ENCODE data around the gene SIRPG.

The SIRPG gene

DNA sequence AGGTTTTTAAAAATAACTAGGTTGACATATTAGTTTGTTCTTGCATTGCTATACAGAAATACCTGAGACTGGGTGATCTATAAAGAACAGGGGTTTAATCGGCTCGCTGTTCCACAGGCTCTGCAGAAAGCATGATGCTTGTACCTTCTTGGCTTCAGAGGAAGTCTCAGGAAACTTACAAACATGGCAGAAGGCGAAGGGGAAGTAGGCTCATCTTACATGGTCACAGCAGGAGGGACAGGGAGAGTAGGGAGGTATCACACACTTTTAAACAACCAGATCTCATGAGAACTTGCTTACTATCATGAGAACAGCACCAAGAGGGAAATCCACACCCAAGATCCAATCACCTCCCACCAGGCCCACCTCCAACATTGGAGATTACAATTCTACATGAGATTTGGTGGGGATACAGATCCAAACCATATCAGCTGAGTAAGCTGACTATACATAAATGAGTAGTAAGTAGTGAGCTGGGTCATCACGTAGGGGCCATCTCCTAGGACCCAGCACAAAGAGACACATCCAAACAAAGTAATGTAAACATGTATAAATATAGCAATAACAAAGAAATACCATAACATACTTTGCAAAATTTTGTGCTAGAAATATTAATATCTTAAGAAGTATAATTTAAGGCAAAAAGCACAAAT lies 31.4 kb upstream of the SIRPG start:
- H3K4me3 ChIP-seq (ENCODE audit: low read length): no peak overlapping the region
- no peaks in the 10 kb centered on the region for H3K4me1 ChIP-seq (ENCODE audit: control insufficient read depth, low read depth, low read length)
- no peak overlapping the region for H3K27ac ChIP-seq (ENCODE audit: low read length)
- no peak overlapping the region for H3K9ac ChIP-seq (ENCODE audit: low read length)
- no peaks in the 10 kb centered on the region for H3K9me3 ChIP-seq (ENCODE audit: control insufficient read depth, low read depth, low read length)
- no peaks in the 10 kb centered on the region for H3K27me3 ChIP-seq (ENCODE audit: control insufficient read depth, insufficient read depth, low read length)
- H3K36me3 ChIP-seq (ENCODE audit: control insufficient read depth, low read depth, low read length): no peaks in the 10 kb centered on the region

- Histone ChIP-seq H3K27me3 (ENCODE audit: control insufficient read depth, insufficient read depth, low read length) (no peaks in the 10 kb centered on the region), H3K9me3 (ENCODE audit: control insufficient read depth, low read depth, low read length) (no peaks in the 10 kb centered on the region), H3K9ac (ENCODE audit: low read length) (no peak overlapping the region), H3K36me3 (ENCODE audit: control insufficient read depth, low read depth, low read length) (no peaks in the 10 kb centered on the region), H3K27ac (ENCODE audit: low read length) (no peak overlapping the region), H3K4me3 (ENCODE audit: low read length) (no peak overlapping the region), H3K4me1 (ENCODE audit: control insufficient read depth, low read depth, low read length) (no peaks in the 10 kb centered on the region)
These were observed 29.5 kb upstream of the SIRPG start for GRCh38 chr20:1687053-1687452.

- Histone ChIP-seq H3K4me1 (ENCODE audit: control insufficient read depth, low read depth, low read length) (no peaks in the 10 kb centered on the region), H3K9me3 (ENCODE audit: control insufficient read depth, low read depth, low read length) (no peaks in the 10 kb centered on the region), H3K36me3 (ENCODE audit: control insufficient read depth, low read depth, low read length) (no peaks in the 10 kb centered on the region), H3K27me3 (ENCODE audit: control insufficient read depth, insufficient read depth, low read length) (no peaks in the 10 kb centered on the region), H3K4me3 (ENCODE audit: low read length) (no peak overlapping the region), H3K27ac (ENCODE audit: low read length) (no peak overlapping the region), H3K9ac (ENCODE audit: low read length) (no peak overlapping the region)
These were observed 28.7 kb upstream of the SIRPG start for GRCh38 chr20:1686151-1686748.

GRCh38 chr20:1685304-1686052 lies 27.9 kb upstream of the SIRPG start:
- Histone ChIP-seq H3K27me3 (ENCODE audit: control insufficient read depth, insufficient read depth, low read length) (no peaks in the 10 kb centered on the region), H3K9me3 (ENCODE audit: control insufficient read depth, low read depth, low read length) (no peaks in the 10 kb centered on the region), H3K4me3 (ENCODE audit: low read length) (no peak overlapping the region), H3K27ac (ENCODE audit: low read length) (no peak overlapping the region), H3K9ac (ENCODE audit: low read length) (no peak overlapping the region), H3K4me1 (ENCODE audit: control insufficient read depth, low read depth, low read length) (no peaks in the 10 kb centered on the region), H3K36me3 (ENCODE audit: control insufficient read depth, low read depth, low read length) (no peaks in the 10 kb centered on the region)

GRCh38 chr20:1684872-1685271 lies 27.3 kb upstream of the SIRPG start:
- no peaks in the 10 kb centered on the region for H3K36me3 ChIP-seq (ENCODE audit: control insufficient read depth, low read depth, low read length)
- no peak overlapping the region for H3K9ac ChIP-seq (ENCODE audit: low read length)
- no peaks in the 10 kb centered on the region for H3K4me1 ChIP-seq (ENCODE audit: control insufficient read depth, low read depth, low read length)
- H3K27me3 ChIP-seq (ENCODE audit: control insufficient read depth, insufficient read depth, low read length): no peaks in the 10 kb centered on the region
- no peak overlapping the region for H3K27ac ChIP-seq (ENCODE audit: low read length)
- H3K4me3 ChIP-seq (ENCODE audit: low read length): no peak overlapping the region
- no peaks in the 10 kb centered on the region for H3K9me3 ChIP-seq (ENCODE audit: control insufficient read depth, low read depth, low read length)

GRCh38 chr20:1676650-1677049 lies 19.1 kb upstream of the SIRPG start:
- peaks cover 17% of the 10 kb centered on the region for H3K27me3 ChIP-seq (ENCODE audit: control insufficient read depth, insufficient read depth, low read length)
- no peak overlapping the region for H3K9ac ChIP-seq (ENCODE audit: low read length)
- H3K27ac ChIP-seq (ENCODE audit: low read length): no peak overlapping the region
- peaks cover 4% of the 10 kb centered on the region for H3K4me1 ChIP-seq (ENCODE audit: control insufficient read depth, low read depth, low read length)
- no peak overlapping the region for H3K4me3 ChIP-seq (ENCODE audit: low read length)
- no peaks in the 10 kb centered on the region for H3K36me3 ChIP-seq (ENCODE audit: control insufficient read depth, low read depth, low read length)
- no peaks in the 10 kb centered on the region for H3K9me3 ChIP-seq (ENCODE audit: control insufficient read depth, low read depth, low read length)

DNA sequence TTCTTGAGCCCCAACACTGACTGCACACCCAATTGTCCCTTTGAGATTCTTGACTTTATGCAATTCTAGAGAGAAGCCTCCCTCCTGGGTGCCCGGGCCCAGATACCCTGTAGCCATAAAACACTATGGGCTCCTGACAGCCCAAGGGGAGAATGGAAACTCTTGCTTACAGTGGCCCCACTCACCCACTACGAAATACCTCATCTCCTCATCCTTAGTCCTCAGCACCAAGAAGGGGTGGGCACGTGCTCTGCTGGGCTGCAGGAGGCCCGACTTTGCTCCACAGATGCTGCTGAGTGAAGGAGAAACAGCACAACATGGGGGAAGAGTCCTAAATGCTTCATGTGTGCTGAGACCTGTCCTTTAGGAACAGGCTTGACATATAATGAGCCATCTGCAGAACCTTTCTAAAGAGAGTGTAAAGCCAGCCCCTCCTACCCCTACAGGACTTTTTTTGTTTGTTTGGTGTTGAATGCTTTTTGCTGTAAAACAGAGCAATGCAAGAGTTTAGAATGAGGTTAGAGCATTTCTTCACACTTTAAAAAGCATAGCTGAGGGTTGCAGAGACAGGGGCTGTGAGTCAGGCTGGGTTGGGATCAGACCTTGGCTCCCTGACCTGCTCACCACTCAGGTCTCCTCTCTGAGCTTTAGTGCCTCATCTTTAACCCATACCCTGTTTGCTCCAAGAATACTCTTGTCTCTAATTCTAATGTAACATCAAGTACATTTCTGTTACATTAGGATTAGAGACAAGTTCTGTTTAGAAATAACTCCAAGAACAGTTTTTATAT lies 17.6 kb upstream of the SIRPG start:
- H3K9ac ChIP-seq (ENCODE audit: low read length): no peak overlapping the region
- peaks cover 17% of the 10 kb centered on the region for H3K27me3 ChIP-seq (ENCODE audit: control insufficient read depth, insufficient read depth, low read length)
- no peaks in the 10 kb centered on the region for H3K36me3 ChIP-seq (ENCODE audit: control insufficient read depth, low read depth, low read length)
- no peak overlapping the region for H3K27ac ChIP-seq (ENCODE audit: low read length)
- H3K9me3 ChIP-seq (ENCODE audit: control insufficient read depth, low read depth, low read length): no peaks in the 10 kb centered on the region
- no peak overlapping the region for H3K4me3 ChIP-seq (ENCODE audit: low read length)
- peaks cover 4% of the 10 kb centered on the region for H3K4me1 ChIP-seq (ENCODE audit: control insufficient read depth, low read depth, low read length)

DNA sequence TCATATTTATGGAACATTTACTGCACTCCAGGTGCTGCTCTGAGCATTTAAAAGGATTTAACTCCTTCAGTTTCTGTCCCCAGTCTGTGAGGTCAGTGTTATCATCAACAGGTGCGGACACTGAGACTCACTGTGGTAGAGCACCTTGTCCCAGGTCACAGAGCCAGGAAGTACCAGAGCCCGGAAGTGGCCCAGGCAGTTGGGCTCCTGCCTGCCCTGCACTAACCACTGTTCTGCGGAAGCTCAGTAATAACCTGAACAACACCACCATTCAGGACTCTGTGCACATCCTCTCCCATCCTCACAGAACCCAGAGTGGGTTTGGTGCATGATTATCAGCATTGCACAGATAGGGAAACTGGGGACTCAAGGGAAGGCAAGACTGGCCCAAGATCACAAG lies 16.8 kb upstream of the SIRPG start:
- Histone ChIP-seq H3K4me1 (ENCODE audit: control insufficient read depth, low read depth, low read length) (peaks cover 4% of the 10 kb centered on the region), H3K27ac (ENCODE audit: low read length) (no peak overlapping the region), H3K27me3 (ENCODE audit: control insufficient read depth, insufficient read depth, low read length) (peaks cover 17% of the 10 kb centered on the region), H3K4me3 (ENCODE audit: low read length) (no peak overlapping the region), H3K9me3 (ENCODE audit: control insufficient read depth, low read depth, low read length) (no peaks in the 10 kb centered on the region), H3K36me3 (ENCODE audit: control insufficient read depth, low read depth, low read length) (no peaks in the 10 kb centered on the region), H3K9ac (ENCODE audit: low read length) (no peak overlapping the region)

DNA sequence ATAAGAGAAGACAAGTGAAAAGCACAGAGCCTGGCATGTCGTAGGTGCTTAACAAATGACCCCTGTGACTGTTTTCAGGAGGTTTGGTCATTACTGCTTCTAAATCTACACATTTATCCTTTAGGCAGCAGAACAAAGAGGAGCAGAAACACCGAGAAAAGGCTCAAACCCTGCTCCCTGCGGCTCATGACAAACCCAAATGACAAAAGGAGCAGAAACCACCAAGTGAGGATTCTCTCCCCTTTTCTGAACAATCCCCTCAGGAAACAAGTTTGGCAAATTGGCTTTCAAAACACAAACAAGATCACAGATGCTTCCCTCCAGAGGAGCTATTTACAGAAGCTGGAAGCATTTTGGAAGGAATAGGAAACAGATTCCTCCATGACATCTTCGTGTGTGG lies 15.8 kb upstream of the SIRPG start:
- no peak overlapping the region for H3K9ac ChIP-seq (ENCODE audit: low read length)
- peaks cover 4% of the 10 kb centered on the region for H3K4me1 ChIP-seq (ENCODE audit: control insufficient read depth, low read depth, low read length)
- no peaks in the 10 kb centered on the region for H3K36me3 ChIP-seq (ENCODE audit: control insufficient read depth, low read depth, low read length)
- no peak overlapping the region for H3K27ac ChIP-seq (ENCODE audit: low read length)
- H3K9me3 ChIP-seq (ENCODE audit: control insufficient read depth, low read depth, low read length): no peaks in the 10 kb centered on the region
- H3K27me3 ChIP-seq (ENCODE audit: control insufficient read depth, insufficient read depth, low read length): peaks cover 17% of the 10 kb centered on the region
- no peak overlapping the region for H3K4me3 ChIP-seq (ENCODE audit: low read length)

- H3K9me3 ChIP-seq (ENCODE audit: control insufficient read depth, low read depth, low read length): no peaks in the 10 kb centered on the region
- no peak overlapping the region for H3K9ac ChIP-seq (ENCODE audit: low read length)
- H3K27ac ChIP-seq (ENCODE audit: low read length): no peak overlapping the region
- H3K4me3 ChIP-seq (ENCODE audit: low read length): no peak overlapping the region
- H3K4me1 ChIP-seq (ENCODE audit: control insufficient read depth, low read depth, low read length): peaks cover 4% of the 10 kb centered on the region
- H3K27me3 ChIP-seq (ENCODE audit: control insufficient read depth, insufficient read depth, low read length): peaks cover 17% of the 10 kb centered on the region
- H3K36me3 ChIP-seq (ENCODE audit: control insufficient read depth, low read depth, low read length): no peaks in the 10 kb centered on the region
These were observed 15.1 kb upstream of the SIRPG start for GRCh38 chr20:1672728-1673127.

DNA sequence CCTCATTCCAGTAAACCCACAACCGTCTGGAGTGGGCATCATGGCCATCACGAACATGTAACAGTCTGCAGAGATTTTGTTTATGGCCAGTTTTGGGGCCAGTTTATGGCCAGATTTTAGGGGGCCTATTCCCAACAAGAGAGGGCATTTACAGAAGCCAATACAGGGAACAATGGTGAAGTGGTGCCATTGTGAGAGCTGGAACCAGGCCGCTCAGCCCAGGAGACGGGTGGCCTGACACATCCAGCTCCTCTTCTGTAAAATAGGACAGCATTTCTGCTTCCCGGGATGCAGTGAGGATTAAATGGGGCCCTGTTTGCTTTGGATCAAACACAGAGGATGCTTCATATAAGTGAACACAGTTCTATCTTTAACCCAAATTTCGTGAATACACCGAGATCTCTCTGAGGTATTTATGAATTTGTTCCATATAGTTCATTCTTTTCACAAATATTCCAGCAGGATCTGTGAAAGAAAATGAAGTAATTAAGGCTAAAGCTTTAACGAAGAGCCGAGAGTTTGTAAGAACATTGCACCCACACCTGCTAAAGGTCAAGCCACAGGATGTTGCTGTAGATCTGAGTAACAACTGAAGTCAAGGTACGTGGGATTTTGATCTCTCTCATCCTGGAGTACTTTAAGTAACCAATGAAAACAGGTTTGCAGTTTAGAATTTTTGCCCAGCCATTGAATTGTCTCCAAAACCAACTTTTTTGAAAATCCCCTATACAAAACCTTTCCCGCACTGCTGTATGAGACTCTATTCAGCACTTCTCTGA lies 14.5 kb upstream of the SIRPG start:
- Histone ChIP-seq H3K27ac (ENCODE audit: low read length) (no peak overlapping the region), H3K9me3 (ENCODE audit: control insufficient read depth, low read depth, low read length) (no peaks in the 10 kb centered on the region), H3K4me3 (ENCODE audit: low read length) (no peak overlapping the region), H3K4me1 (ENCODE audit: control insufficient read depth, low read depth, low read length) (peaks cover 4% of the 10 kb centered on the region), H3K36me3 (ENCODE audit: control insufficient read depth, low read depth, low read length) (no peaks in the 10 kb centered on the region), H3K27me3 (ENCODE audit: control insufficient read depth, insufficient read depth, low read length) (peaks cover 16% of the 10 kb centered on the region), H3K9ac (ENCODE audit: low read length) (no peak overlapping the region)

All from iPS-18a (cell line).